ENCODE measurements around the gene TRIM44.

DNA sequence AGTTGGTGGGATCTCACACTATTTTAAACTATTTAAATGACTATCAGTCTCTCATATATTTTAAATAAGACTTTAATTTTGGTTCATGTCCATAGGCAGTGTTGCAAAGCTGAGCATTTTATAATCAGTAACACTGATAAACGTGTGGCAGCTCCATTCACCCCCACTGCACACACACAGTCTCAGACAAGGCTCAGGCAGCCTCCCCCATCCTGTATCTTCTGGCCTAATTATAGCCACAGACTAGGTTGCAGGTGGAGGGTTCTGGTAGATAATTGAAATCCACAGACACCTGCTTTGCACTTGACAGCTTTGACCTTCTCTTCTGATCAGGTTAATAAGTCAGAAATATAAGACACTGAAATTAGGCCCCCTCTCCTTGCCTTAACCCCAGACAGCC is 162.8 kb downstream of the TRIM44 start:
- TF ChIP-seq, protein P1, sequence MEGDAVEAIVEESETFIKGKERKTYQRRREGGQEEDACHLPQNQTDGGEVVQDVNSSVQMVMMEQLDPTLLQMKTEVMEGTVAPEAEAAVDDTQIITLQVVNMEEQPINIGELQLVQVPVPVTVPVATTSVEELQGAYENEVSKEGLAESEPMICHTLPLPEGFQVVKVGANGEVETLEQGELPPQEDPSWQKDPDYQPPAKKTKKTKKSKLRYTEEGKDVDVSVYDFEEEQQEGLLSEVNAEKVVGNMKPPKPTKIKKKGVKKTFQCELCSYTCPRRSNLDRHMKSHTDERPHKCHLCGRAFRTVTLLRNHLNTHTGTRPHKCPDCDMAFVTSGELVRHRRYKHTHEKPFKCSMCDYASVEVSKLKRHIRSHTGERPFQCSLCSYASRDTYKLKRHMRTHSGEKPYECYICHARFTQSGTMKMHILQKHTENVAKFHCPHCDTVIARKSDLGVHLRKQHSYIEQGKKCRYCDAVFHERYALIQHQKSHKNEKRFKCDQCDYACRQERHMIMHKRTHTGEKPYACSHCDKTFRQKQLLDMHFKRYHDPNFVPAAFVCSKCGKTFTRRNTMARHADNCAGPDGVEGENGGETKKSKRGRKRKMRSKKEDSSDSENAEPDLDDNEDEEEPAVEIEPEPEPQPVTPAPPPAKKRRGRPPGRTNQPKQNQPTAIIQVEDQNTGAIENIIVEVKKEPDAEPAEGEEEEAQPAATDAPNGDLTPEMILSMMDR (IDR thresholded peaks at IDR 0.05 in 8 of 11, conservative IDR thresholded peaks at IDR 0.05 in 3 of 11), result no peak
- no peak for TF ChIP-seq POLR2A (IDR thresholded peaks at IDR 0.05)

All from spleen (tissue), 7 donors.